ENCODE data around the gene MPP2.

The MPP2 gene

GRCh38 chr17:43918026-43918389, 10.7 kb upstream of the MPP2 start:
- H3K9ac ChIP-seq = no peak overlapping the region
- TF ChIP-seq CTCF (conservative IDR thresholded peaks at IDR 0.05; ENCODE audit: low read depth, low read length) = no peak
- no peak overlapping the region for H3K4me3 ChIP-seq (IDR thresholded peaks at IDR 0.05; ENCODE audit: insufficient read depth, low read depth, low read length)
- H4K20me1 ChIP-seq (ENCODE audit: insufficient read depth) = no peaks in the 10 kb centered on the region
- H3K79me2 ChIP-seq (ENCODE audit: insufficient read depth, low read depth) = no peaks in the 10 kb centered on the region
- no peak overlapping the region for H2AFZ ChIP-seq (ENCODE audit: low read depth)
- no peaks in the 10 kb centered on the region for H3K36me3 ChIP-seq (ENCODE audit: insufficient read depth)
- H3K27ac ChIP-seq = no peak overlapping the region
- peaks cover 33% of the 10 kb centered on the region; the same call in 1 of the 2 replicates for H3K27me3 ChIP-seq (ENCODE audit: insufficient read depth, low read depth)
- no peaks in the 10 kb centered on the region for H3K4me1 ChIP-seq (ENCODE audit: low read depth, poor library complexity, severe bottlenecking)
- H3K4me2 ChIP-seq = no peak overlapping the region

- no peak overlapping the region for H3K27ac ChIP-seq
- no peaks in the 10 kb centered on the region for H3K36me3 ChIP-seq (ENCODE audit: insufficient read depth)
- H2AFZ ChIP-seq (ENCODE audit: low read depth) = no peak overlapping the region
- no peaks in the 10 kb centered on the region for H3K4me1 ChIP-seq (ENCODE audit: low read depth, poor library complexity, severe bottlenecking)
- H3K4me3 ChIP-seq (IDR thresholded peaks at IDR 0.05; ENCODE audit: insufficient read depth, low read depth, low read length) = no peak overlapping the region
- no peaks in the 10 kb centered on the region for H4K20me1 ChIP-seq (ENCODE audit: insufficient read depth)
- H3K79me2 ChIP-seq (ENCODE audit: insufficient read depth, low read depth) = no peaks in the 10 kb centered on the region
- no peak overlapping the region for H3K9ac ChIP-seq
- H3K4me2 ChIP-seq = no peak overlapping the region
- TF ChIP-seq CTCF (conservative IDR thresholded peaks at IDR 0.05; ENCODE audit: low read depth, low read length) = no peak
- peaks cover 33% of the 10 kb centered on the region; the same call in 1 of the 2 replicates for H3K27me3 ChIP-seq (ENCODE audit: insufficient read depth, low read depth)
These were observed 10.2 kb upstream of the MPP2 start for GRCh38 chr17:43917348-43918025.

- Histone ChIP-seq H3K4me2 (no peak overlapping the region), H3K4me1 (ENCODE audit: low read depth, poor library complexity, severe bottlenecking) (no peaks in the 10 kb centered on the region), H3K27ac (no peak overlapping the region), H3K9ac (no peak overlapping the region), H4K20me1 (ENCODE audit: insufficient read depth) (no peaks in the 10 kb centered on the region), H3K36me3 (ENCODE audit: insufficient read depth) (no peaks in the 10 kb centered on the region), H3K27me3 (ENCODE audit: insufficient read depth, low read depth) (peaks cover 33% of the 10 kb centered on the region; the same call in 1 of the 2 replicates), H3K79me2 (ENCODE audit: insufficient read depth, low read depth) (no peaks in the 10 kb centered on the region), H2AFZ (ENCODE audit: low read depth) (no peak overlapping the region), H3K4me3 (IDR thresholded peaks at IDR 0.05; ENCODE audit: insufficient read depth, low read depth, low read length) (no peak overlapping the region)
- TF ChIP-seq CTCF (conservative IDR thresholded peaks at IDR 0.05; ENCODE audit: low read depth, low read length) = no peak
These were observed 9.6 kb upstream of the MPP2 start for GRCh38 chr17:43917016-43917347.

GRCh38 chr17:43916385-43916784, 9.0 kb upstream of the MPP2 start:
- Histone ChIP-seq H3K27me3 (ENCODE audit: insufficient read depth, low read depth) (peaks cover 33% of the 10 kb centered on the region; the same call in 1 of the 2 replicates), H3K4me3 (IDR thresholded peaks at IDR 0.05; ENCODE audit: insufficient read depth, low read depth, low read length) (no peak overlapping the region), H4K20me1 (ENCODE audit: insufficient read depth) (no peaks in the 10 kb centered on the region), H3K4me1 (ENCODE audit: low read depth, poor library complexity, severe bottlenecking) (no peaks in the 10 kb centered on the region), H3K36me3 (ENCODE audit: insufficient read depth) (no peaks in the 10 kb centered on the region), H3K79me2 (ENCODE audit: insufficient read depth, low read depth) (no peaks in the 10 kb centered on the region), H3K9ac (no peak overlapping the region), H3K27ac (no peak overlapping the region), H3K4me2 (no peak overlapping the region), H2AFZ (ENCODE audit: low read depth) (no peak overlapping the region)
- TF ChIP-seq CTCF (conservative IDR thresholded peaks at IDR 0.05; ENCODE audit: low read depth, low read length) = no peak
